Glutamatergic neuron (in vitro differentiated cells): ENCODE results near the gene EGR4. TPM values are rescaled to one million over a fixed set of nuclear protein-coding genes. Genes with fewer than 3 reads are reported as not detected.

Source experiments
- DNase-seq: peaks from one replicate; pipeline ENCODE4 v3.0.0; 2022
- H3K27ac Mint-ChIP-seq: one replicate; pipeline ENCODE4 v1.8.0; 2020; ENCODE audit warnings: mild to moderate bottlenecking, mixed read lengths, inconsistent platforms; ENCODE audit not compliant: unreplicated experiment
- H3K27me3 Mint-ChIP-seq: one replicate; pipeline ENCODE4 v1.8.0; 2020; ENCODE audit warnings: mild to moderate bottlenecking, moderate library complexity, mixed read lengths, inconsistent platforms; ENCODE audit not compliant: unreplicated experiment
- H3K36me3 Mint-ChIP-seq: one replicate; pipeline ENCODE4 v1.8.0; 2020; ENCODE audit warnings: mild to moderate bottlenecking, mixed read lengths, inconsistent platforms; ENCODE audit not compliant: unreplicated experiment
- H3K4me1 Mint-ChIP-seq: one replicate; pipeline ENCODE4 v1.8.0; 2020; ENCODE audit warnings: mild to moderate bottlenecking, low read depth, mixed read lengths, inconsistent platforms; ENCODE audit not compliant: unreplicated experiment
- H3K4me3 Mint-ChIP-seq: one replicate; pipeline ENCODE4 v1.8.0; 2020; ENCODE audit warnings: mild to moderate bottlenecking, mixed read lengths, inconsistent platforms; ENCODE audit not compliant: unreplicated experiment
- H3K9me3 Mint-ChIP-seq: one replicate; pipeline ENCODE4 v1.8.0; 2020; ENCODE audit warnings: mild to moderate bottlenecking, moderate library complexity, mixed read lengths, inconsistent platforms; ENCODE audit not compliant: unreplicated experiment
- total RNA-seq: library from RNA; stranded (reverse); fragmentation: NEBNext Ultra II Directional; extraction: Animal tissue kit (Norgen Biotek cat#: 25700); gene quantifications from one replicate; pipeline ENCODE4 v1.2.1, GENCODE V29; 2021; ENCODE audit not compliant: unreplicated experiment
- TF ChIP-seq, protein P1 (sequence below): fragments of 200-600 bp; sonication (generic); IDR thresholded peaks from one replicate; pipeline ENCODE4 v1.5.0; 2021; ENCODE audit not compliant: partially characterized antibody, unreplicated experiment

The EGR4 gene
- total RNA-seq, 1 donor from 2014 or later: not detected

DNA sequence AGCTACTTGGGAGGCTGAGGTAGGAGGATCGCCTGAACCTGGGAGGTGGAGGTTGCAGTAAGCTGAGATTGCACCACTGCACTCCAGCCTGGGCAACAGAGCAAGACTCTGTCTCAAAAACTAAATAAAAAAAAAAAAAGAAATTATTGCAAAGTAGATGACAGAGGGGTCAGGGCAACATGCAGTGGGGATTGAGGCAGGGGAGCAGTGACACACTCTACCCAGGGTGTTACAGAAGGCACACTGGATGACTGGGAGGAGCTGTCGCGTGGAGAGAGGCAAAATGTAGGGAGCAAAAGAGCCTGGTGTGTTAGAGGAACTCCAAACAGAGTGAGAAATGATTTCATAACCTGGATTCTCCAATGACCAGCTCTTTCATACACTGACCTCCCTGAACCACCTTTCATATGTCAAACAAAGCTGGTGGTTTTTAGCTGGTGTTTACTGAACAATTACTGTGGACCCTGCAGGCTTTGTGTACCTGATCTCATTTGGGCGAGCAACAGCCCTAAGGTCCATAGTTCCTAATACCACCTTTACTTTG, 31.2 kb downstream of the EGR4 start:
- TF ChIP-seq, protein P1, sequence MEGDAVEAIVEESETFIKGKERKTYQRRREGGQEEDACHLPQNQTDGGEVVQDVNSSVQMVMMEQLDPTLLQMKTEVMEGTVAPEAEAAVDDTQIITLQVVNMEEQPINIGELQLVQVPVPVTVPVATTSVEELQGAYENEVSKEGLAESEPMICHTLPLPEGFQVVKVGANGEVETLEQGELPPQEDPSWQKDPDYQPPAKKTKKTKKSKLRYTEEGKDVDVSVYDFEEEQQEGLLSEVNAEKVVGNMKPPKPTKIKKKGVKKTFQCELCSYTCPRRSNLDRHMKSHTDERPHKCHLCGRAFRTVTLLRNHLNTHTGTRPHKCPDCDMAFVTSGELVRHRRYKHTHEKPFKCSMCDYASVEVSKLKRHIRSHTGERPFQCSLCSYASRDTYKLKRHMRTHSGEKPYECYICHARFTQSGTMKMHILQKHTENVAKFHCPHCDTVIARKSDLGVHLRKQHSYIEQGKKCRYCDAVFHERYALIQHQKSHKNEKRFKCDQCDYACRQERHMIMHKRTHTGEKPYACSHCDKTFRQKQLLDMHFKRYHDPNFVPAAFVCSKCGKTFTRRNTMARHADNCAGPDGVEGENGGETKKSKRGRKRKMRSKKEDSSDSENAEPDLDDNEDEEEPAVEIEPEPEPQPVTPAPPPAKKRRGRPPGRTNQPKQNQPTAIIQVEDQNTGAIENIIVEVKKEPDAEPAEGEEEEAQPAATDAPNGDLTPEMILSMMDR: no peak
- H3K4me1 Mint-ChIP-seq: no peaks in the 10 kb centered on the region
- H3K9me3 Mint-ChIP-seq: no peaks in the 10 kb centered on the region
- peaks cover 11% of the 10 kb centered on the region for H3K27me3 Mint-ChIP-seq
- H3K4me3 Mint-ChIP-seq: no peak overlapping the region
- no peak for DNase-seq
- H3K27ac Mint-ChIP-seq: no peak overlapping the region
- no peaks in the 10 kb centered on the region for H3K36me3 Mint-ChIP-seq

DNA sequence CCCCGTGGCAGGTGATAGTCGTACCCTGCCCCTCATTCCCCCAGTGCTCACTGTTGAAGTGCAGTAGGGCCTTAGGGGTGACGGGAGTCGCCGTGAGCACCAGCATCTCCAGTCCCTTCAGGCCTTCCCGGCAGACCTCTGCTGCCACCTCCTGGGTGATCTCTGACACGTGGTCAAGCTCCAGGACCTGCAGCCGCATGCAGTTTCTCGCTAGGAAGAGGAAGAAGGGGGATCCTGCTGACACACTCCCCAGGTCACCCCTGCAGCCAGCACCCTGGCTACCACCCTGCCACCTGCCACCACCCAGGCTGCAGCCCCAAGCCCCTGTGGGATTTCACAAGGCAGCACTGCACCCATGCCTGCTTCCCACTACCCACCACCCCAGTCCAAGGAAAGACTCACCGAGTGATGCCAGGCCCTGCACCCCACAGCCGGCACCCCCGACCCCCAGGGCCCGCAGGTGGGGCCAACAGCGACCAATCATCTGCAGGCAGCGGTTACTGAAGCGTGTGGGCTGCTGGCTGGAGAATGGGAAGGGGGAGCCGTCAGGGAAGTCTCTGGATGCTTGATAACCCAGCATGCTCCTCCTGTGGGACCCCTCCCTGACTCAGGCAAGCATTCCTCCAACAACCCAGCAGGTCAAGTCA, 32.9 kb downstream of the EGR4 start:
- peaks cover 6% of the 10 kb centered on the region for H3K27me3 Mint-ChIP-seq

DNA sequence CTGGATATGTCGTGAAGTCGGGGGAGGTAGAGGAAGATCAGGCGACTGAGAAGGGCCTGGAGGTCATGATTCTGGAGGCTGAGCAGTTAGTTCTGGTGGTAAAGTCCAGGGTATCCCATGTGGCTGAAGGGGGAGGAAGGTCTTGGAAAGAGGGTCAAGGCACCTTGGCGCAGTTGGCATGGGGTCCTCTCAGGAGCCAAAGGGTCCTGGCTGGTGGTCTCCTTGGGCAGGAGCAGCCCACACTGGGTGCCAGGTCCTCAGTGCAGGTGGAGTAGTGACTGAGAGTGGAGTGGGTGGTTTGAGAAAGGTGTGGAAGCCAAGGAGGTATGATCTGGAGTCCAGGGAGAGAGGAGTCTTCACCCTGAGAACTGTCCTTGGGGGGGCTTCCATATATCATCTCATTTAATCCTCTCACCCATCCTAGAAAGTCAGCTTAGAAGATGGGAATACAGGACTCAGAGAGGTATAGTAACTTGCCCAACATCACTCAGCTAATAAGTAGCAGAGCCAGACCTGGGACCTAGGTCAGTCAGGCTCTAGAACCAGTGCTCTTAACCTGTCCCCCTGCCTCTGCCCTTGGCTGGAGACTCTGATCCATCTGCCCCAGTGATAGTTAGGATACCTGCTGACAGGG, 33.5 kb downstream of the EGR4 start:
- Mint-ChIP-seq H3K9me3 (no peaks in the 10 kb centered on the region), H3K27ac (no peak overlapping the region), H3K27me3 (peaks cover 6% of the 10 kb centered on the region), H3K4me1 (peaks cover 3% of the 10 kb centered on the region), H3K36me3 (no peaks in the 10 kb centered on the region), H3K4me3 (no peak overlapping the region)
- DNase-seq: no peak
- TF ChIP-seq, protein P1: no peak

More for the DNA sequence above, 32.9 kb downstream of the EGR4 start:
- DNase-seq: peak; percentile 80
- H3K4me3 Mint-ChIP-seq: no peak overlapping the region
- no peak overlapping the region for H3K27ac Mint-ChIP-seq
- no peaks in the 10 kb centered on the region for H3K9me3 Mint-ChIP-seq
- H3K36me3 Mint-ChIP-seq: no peaks in the 10 kb centered on the region
- TF ChIP-seq, protein P1: no peak
- peaks cover 3% of the 10 kb centered on the region for H3K4me1 Mint-ChIP-seq

DNA sequence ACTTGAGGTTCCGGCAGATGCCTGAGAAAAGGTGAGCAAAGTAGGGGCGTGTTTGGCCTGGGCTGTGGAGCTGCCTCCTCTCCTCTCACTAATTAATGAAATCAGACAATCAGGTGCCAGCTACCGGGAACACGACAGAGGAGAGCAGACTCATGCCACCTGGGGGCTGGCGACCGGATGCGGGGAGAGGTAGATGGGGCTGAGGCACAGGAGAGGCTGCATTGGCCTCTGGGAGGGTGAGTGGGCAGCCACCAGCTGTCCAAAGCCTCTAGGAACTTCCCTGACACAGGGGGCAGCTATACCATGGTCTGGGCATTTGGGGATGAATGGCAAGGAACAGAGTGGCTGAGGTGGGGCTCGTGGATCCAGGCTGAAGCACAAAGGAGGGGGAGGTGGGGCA, 34.1 kb downstream of the EGR4 start:
- H3K27me3 Mint-ChIP-seq: peaks cover 6% of the 10 kb centered on the region
- TF ChIP-seq, protein P1: no peak
- peaks cover 2% of the 10 kb centered on the region for H3K9me3 Mint-ChIP-seq
- DNase-seq: no peak
- peaks cover 3% of the 10 kb centered on the region for H3K4me1 Mint-ChIP-seq
- no peak overlapping the region for H3K27ac Mint-ChIP-seq
- no peak overlapping the region for H3K4me3 Mint-ChIP-seq
- H3K36me3 Mint-ChIP-seq: no peaks in the 10 kb centered on the region

DNA sequence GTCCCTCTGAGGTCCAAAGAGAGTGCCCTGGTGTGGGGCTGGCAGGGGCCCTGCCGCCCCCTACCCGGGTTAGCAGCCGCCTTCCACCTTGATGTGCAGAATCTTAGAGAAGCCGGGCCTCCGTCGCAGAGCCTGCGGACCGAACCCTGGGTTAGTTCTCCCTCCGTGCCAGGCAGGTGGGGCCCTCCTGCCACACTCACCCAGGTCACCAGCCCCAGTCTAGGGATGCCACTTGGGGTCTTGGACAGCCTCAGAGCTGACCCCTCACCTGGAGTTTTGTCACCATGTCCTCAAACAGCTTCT, 34.5 kb downstream of the EGR4 start:
- no peaks in the 10 kb centered on the region for H3K36me3 Mint-ChIP-seq
- TF ChIP-seq, protein P1: no peak
- H3K9me3 Mint-ChIP-seq: peaks cover 3% of the 10 kb centered on the region
- H3K27me3 Mint-ChIP-seq: peaks cover 6% of the 10 kb centered on the region
- DNase-seq: no peak
- H3K27ac Mint-ChIP-seq: no peak overlapping the region
- H3K4me3 Mint-ChIP-seq: no peak overlapping the region
- peaks cover 3% of the 10 kb centered on the region for H3K4me1 Mint-ChIP-seq
